GM12865 (cell line): ENCODE results near the gene UNC13C.

Experiments used
- DNase-seq: peaks from one replicate; pipeline ENCODE4 v3.0.0; 2010; ENCODE audit warnings: low read depth
- H3K4me3 ChIP-seq: 2 replicates; pipeline ENCODE4 v1.5.1; 2011; ENCODE audit warnings: mild to moderate bottlenecking, low read depth, low read length, control low read depth
- CTCF ChIP-seq: IDR thresholded peaks from 2 replicates; pipeline ENCODE4 v1.5.1; 2011; ENCODE audit warnings: low read length, control low read depth, low read depth, inconsistent platforms; ENCODE audit not compliant: insufficient read depth; ENCODE audit errors: missing control alignments

UNC13C gene

GRCh38 chr15:54560417-54560816 is 582.2 kb downstream of the UNC13C start:
- TF ChIP-seq CTCF, result no peak
- DNase-seq, result no peak
- H3K4me3 ChIP-seq, result no peak overlapping the region

- DNase-seq, result no peak
Observed at GRCh38 chr15:54564166-54564565, 585.9 kb downstream of the UNC13C start.

GRCh38 chr15:54566654-54567053 is 588.4 kb downstream of the UNC13C start:
- DNase-seq, result no peak
- H3K4me3 ChIP-seq, result no peak overlapping the region
- TF ChIP-seq CTCF, result no peak

More at GRCh38 chr15:54564166-54564565, 585.9 kb downstream of the UNC13C start:
- no peak for TF ChIP-seq CTCF
- no peak overlapping the region for H3K4me3 ChIP-seq

GRCh38 chr15:54567408-54568035 is 589.3 kb downstream of the UNC13C start:
- no peak overlapping the region for H3K4me3 ChIP-seq
- no peak for DNase-seq
- TF ChIP-seq CTCF, result no peak

DNA sequence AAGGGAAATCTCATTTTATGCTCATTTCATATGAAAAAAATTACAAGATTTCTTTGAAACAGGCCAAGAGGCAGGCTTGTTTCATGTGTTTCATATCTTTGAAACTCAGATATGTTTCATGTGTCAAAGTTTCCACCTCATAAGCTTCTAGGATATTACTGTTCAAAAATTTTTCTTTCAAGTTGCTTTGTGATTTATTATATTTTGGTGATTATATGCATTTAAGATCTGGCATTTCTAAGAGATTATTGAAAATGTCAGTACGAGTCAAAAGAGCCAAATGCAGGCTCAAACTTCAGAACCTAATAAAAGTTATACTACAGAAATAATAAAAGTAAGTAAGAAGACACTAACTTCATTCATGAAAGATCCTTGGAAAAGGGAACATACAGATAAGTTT is 590.1 kb downstream of the UNC13C start:
- TF ChIP-seq CTCF, result no peak

DNA sequence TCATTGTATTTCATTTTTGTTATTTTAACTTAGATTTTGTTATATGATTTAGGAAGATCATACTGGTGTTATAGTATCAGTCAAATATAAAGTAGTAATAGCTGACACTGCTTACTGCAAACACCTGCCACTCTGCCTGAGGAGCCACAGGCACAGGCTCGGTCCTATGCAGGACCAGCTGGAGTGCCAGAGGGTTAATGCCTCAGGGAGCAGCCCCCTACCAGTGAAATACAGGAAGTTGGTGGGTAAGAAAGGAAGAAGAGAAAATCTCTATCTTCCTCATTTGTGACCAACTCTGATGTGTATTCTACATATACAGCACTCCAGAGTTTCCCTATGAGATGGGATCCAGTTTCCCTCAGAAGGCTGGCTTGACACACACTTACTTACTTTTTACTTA is 593.3 kb downstream of the UNC13C start:
- DNase-seq, result no peak
- H3K4me3 ChIP-seq, result no peak overlapping the region
- no peak for TF ChIP-seq CTCF

More for the DNA sequence above, 590.1 kb downstream of the UNC13C start:
- H3K4me3 ChIP-seq, result no peak overlapping the region
- no peak for DNase-seq

DNA sequence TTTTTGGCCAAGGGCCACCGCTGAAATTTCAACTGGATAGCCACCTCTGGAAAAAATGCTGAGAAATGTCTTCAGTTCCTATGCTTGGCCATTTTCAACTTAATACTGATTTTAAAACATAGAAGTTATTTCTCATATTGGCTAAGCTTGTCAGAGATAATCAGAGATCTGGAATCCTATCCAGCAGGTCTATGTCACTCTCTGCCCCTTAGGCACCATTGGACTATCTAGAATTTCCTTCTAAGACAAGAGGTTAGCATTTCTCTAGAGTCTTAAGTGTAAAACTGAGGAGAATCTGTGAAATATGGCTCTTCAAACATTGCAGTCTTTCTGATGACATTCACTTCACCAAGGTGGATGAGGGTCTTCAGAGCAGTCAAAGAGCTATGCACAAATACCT is 597.3 kb downstream of the UNC13C start:
- no peak for TF ChIP-seq CTCF
- no peak overlapping the region for H3K4me3 ChIP-seq
- DNase-seq, result no peak
